SU-DHL-6 (cell line): ENCODE measurements around the gene CRAT.

Source experiments
- CTCF ChIP-seq: fragments of 200-600 bp; sonication (generic); IDR thresholded peaks from one replicate; pipeline ENCODE4 v1.5.1; 2017; ENCODE audit warnings: antibody characterized with exemption, mild to moderate bottlenecking, low read length, moderate library complexity; ENCODE audit not compliant: insufficient read depth, poor library complexity, severe bottlenecking
- EZH2phosphoT487 ChIP-seq: fragments of 200-600 bp; sonication (generic), shearing (Covaris generic); conservative IDR thresholded peaks from 2 replicates; pipeline ENCODE4 v1.6.1; 2018; ENCODE audit warnings: mild to moderate bottlenecking, antibody characterized with exemption, low read length, moderate library complexity, mixed read lengths

- TF ChIP-seq CTCF (no peak), EZH2phosphoT487 (no peak)
Observed at GRCh38 chr9:129108805-129109536, 1.6 kb downstream of the CRAT start.
